Epidermal melanocyte (primary cell): Measurements from ENCODE around the gene RMP24.
"Not testable (repeated sequence)": the region's sequence is repeated elsewhere in the genome, so short reads cannot be mapped to it uniquely, and the experiment has no call there.

Experiments
- DNase-seq: peaks from one replicate; pipeline ENCODE4 v3.0.0; 2011; ENCODE audit warnings: low spot score; ENCODE audit not compliant: insufficient read length

Gene RMP24

DNA sequence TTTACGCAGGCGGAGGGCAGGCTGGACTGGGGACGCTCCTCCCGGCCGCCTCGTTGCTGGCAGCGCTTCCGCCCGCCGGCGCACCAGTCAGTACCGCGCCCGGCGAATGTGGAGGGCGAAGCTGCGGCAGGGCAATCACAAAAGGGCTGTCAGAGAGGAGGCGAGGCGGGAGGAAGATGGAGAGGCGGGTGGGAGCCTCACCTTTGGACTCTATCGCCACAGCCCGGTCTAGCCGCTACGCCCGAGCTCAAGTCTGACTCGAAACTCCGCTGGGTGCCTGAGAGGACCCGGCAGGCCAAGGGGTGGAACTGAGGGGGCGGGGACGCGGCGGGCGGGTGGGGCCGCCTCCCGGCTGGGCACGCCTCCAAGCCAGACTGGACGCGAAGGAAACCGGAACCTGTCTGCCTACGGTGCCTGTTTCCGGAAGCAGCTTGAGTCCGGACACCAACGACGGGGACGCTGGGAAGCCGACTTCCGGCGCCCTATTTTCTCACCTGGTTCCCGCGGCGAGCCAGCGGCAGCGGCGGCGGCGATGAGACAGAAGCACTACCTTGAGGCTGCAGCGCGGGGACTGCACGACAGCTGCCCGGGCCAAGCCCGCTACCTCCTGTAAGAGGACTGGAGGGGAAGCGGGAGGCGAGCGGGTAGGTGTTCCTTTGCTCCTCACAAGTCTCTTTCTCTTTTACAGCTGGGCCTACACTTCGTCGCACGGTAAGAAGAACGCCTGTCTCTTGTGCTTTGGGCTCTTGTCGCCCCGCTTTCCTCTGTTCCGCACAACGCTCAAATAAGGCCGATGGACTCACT lies at the start of gene RMP24:
TSS of gene RMP24 (plus strand) at position 483 of the 804 bp plus-strand sequence.
- DNase-seq = peak; percentile 85

DNA sequence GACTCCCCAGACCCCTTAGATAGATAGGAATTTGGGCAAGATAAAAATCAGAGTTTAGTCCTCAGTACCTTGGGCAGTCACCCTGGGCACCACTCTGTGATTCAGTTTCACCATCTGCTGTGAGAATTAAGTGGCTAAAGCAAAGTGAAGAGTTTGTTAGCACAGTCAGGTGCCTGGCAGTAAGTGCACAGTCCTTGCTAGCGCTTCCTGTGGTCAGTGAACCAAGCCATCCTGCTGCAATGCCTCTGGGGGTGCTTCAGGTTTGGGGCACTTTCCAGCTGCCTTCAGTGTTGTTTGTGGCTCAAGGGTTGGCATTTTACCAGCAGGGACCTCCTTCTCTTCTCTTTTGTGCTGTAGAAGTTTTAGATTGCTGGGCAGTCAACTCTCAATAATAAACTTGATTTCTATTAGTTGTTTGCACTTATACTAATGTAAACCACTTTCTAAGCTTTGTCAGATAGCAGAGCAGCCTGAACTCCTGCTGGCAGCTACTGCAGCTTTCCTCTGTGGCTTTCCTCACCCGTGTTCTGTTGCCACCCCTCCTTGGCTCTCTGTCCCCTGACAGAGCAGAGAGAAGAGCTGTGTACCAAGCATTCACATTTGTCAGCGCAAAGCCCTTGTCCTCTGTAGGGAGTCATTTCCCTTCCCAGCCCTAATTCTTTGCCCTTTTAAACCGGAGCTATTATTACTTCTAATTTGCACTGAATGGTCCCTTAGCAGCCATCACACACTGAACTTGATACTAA lies 48.4 kb upstream of the RMP24 start:
- no peak for DNase-seq

DNA sequence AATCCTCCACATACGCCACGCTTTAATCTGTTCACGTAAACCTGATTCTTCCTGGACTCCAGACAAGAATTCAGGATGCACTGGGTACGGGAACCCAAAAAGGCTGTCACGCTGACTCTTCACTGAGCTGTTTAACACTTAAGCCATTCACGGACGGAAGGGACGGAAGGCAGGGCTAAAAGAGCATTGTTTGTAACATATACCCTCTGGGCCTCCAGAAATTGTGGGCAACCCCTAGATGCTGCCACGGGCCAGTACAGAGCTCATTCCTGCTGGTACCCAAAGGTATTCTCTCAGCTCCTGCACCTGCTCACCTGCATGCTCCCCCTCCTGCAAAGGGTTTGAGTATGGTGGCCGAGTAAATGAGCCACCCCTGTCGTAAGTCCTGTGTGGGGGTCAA lies 45.6 kb upstream of the RMP24 start:
- no peak for DNase-seq

DNA sequence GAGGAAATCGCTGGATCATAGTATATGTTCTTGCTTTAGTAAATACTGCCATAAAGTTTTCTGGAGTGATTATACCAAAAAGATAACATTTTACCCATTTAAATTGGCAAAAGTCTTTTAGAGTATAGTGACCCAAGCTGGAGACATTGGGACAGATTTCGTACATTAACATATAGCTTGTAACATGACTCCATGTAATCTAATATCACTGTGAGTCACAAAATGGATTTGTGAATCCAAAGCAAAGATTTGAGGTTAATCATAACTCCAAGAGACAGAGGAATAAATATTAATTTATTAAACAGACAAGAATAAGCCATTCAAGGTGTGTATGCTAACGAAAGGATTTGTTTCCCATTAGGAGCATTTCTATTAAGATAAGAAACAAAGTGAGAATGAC lies 45.0 kb upstream of the RMP24 start:
- no peak for DNase-seq

DNA sequence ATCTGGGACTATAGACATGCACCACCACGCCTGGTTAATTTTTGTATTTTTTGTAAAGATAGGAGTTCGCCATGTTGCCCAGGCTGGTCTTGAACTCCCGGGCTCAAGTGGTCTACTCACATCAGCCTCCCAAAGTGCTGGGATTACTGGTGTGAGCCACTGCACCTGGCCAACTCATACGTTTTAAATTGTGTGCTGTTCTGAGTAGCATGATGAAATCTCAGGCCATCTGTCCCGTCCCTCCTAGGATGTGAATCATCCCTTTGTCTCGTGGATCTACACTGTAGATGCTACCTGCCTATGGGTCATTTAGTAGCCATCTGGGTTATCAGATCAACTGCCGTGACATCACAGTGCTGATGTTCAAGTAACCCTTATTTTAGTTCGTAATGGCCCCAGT lies 38.5 kb upstream of the RMP24 start:
- no peak for DNase-seq

DNA sequence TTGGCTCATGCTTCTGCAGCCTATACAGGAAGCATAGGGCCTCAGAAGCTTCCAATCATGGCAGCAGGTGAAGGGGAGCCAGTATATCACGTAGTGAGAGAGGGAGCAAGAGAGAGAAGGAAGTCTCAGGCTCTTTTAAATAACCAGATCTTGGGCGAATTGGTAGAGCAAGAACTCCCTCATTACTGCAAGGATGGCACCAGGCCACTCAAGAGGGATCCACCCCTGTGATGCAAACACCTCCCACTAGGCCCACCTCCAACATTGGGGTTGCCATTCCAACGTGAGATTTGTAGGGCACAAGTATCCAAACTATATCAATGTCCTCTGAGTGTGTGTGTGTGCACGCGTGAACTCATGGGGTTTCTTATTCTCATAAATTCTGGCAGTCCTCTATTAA lies 37.6 kb upstream of the RMP24 start:
- DNase-seq = no peak

DNA sequence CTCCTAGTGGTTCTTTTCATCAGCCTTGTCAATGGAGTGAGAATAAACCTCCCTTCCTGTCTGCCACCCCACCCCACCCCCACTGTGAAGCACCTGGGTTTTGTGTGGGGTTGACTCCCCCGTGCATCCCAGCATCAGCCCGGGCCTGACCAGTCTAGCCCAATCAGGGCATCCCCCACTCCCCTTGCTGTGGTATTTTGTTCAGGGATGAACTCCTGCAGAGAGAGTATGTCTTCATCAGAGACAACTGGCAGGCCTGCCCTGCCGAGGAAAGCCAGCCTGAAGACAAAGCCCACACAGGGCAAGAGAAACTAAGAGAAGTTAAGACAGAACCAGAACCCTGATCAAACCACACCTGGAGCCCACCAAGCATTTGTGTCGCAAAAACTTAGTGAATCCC lies 36.7 kb upstream of the RMP24 start:
- no peak for DNase-seq

DNA sequence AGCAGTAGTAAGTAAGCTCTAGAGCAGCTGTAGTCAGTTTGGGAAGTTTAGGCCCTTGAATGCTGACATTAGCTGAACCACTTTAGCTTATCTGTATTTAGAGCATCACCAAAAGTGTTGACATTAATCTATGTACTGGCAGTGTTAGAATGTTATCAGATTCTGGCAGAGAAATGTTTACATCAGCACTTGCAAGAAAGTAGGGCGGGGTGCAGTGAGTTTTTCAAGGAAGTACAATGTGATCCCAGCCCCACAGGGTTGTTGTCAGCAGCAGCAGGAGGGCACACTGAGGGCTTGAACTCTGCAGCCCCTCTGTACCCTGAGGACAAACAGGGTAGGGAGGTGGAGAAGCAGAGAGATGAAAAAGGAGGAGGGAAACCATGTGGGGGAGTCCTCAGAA lies 35.5 kb upstream of the RMP24 start:
- no peak for DNase-seq

DNA sequence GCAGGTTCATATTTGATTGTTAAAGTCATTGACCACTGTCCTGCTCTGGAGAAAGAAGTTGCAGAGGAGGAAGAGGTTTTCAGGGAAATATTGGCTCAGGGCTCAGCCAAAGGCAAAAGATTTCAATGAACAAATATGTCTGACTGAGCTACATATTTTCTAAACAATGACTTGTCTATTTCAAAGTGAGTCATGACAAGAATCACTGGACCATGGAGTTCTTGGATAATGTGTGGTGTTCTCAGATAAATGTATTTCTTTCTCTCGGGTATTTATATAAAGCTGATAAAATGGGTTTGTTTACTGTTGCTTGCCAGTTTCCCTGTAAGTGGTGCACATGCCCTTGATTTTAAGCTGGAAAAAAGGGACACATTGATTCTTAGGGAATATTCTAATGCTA lies 34.3 kb upstream of the RMP24 start:
- DNase-seq = peak; percentile 45

DNA sequence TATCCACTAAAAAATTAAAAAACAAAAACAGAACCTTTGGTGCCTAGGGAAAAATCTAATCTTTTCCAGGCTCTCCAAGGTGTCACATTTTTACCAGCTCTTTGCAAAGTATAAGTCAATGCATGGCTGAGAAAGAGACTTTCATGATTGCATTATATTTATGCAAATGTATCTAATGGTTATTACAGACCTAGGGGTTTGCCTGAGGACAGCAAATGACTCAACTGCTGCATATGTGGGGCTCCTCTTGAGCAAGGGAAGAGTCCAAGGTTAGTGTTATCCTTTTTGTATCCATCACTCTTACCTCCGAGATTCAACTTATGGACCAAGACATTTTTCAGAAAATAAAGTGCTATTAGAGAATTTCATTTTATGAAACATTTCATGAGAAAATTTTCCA lies 33.9 kb upstream of the RMP24 start:
- no peak for DNase-seq

DNA sequence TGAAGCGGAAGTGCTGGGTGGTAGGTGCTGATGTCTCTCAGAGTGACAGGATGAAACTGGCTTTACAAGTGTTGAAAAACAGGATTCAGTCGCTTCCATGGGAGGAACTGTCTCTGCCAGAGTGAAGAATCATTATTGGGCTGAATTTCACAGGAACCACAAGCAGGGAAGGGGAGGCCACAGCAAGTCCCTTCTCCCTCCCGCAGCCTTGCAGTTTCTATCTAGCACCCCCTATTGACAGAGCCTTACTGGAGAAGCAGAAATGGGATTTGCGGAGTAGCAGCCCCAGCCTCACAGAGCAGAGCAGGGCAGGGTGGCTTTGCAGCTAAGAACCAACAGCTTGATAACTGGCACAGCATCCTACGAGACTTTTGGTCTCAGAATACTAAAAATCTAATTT lies 33.3 kb upstream of the RMP24 start:
- DNase-seq = no peak

DNA sequence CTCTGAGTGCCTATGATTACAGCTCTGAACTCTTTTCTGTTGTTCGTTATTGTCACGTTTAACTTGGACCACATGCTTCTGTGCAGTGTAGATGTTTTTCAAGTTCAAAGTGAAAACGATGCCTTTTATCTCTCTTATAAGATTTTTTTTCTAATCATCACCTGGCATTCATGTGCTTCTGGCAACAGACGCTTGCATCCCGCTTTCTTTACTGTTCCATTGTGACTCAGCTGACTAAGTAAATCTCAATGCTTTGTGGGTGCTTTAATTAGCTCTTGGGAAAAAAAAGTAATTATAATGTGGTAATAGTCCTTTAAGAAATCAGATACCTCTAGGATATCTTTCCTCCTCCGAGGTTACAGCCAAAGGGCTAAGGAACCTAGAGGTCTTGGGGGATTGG lies 31.2 kb upstream of the RMP24 start:
- no peak for DNase-seq

DNA sequence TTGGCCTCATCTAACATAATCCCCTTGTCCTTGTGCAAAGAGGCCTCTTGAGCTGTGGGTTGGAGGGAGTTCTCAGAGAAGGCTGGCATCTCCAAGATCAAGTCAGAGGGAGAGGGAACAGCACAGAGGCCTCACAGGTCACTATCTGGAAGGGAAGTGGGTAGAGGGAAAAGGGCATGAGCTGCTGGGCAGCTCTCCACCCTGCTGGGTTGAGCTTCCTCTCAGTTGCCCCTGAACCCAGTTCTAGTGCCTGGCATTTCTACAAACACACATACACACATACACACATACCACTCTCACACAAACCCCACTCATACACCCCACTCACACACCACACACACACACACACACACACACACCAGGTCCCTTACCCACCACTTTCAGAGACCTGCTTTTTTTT lies 30.3 kb upstream of the RMP24 start:
- no peak for DNase-seq

DNA sequence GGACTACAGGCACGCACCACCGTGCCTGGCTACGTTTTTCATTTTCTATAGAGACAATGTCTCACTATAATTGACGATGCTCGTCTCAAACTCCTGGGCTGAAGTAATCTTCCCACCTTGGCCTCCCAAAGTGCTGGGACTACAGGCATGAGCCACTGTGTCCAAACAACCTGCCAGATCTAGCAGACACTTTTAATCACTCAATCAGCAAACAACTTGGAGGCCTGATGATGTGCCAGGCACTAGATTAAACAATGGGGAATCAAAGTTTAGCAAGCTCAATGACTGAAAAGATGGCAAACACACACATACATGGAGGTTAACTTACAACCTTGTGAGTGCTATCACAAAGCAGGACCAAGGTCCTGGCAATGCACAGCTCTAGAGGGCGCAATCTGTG lies 29.8 kb upstream of the RMP24 start:
- DNase-seq = no peak

DNA sequence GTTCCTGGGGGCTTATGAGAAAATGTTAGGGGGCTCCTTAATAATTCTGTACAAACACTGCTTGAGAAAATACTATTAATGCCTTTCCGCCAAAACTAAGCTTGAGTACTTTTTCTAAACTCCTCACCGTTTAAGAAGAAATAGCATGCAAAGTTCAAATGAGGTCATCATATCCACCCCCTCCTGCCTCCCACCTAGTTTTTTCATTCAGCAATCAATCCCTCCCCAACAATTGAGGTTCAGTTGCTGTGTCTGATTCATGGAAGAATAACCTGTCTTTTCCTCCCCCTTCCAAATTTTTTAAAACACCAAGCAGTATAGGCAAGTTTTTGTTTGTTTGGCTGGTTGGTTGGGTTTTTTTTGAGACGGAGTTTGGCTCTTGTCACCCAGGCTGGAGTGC lies 24.4 kb upstream of the RMP24 start:
- DNase-seq = no peak

DNA sequence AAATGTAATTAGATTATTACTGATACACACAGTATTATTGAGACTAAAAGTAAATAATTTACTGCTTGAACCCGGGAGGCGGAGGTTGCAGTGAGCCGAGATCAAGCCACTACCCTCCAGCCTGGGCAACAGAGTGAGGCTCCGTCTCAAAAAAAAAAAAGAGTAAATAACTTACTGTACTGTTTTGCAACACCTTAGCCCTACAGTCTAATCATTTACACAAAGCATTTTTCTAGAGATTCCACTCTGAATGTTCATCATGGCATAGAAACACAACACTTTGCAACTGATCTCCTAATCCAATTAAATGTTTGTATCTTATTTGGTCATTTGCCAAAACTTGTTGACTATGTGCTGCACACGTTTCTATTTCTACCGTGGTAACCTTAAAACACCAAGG lies 23.4 kb upstream of the RMP24 start:
- no peak for DNase-seq

DNA sequence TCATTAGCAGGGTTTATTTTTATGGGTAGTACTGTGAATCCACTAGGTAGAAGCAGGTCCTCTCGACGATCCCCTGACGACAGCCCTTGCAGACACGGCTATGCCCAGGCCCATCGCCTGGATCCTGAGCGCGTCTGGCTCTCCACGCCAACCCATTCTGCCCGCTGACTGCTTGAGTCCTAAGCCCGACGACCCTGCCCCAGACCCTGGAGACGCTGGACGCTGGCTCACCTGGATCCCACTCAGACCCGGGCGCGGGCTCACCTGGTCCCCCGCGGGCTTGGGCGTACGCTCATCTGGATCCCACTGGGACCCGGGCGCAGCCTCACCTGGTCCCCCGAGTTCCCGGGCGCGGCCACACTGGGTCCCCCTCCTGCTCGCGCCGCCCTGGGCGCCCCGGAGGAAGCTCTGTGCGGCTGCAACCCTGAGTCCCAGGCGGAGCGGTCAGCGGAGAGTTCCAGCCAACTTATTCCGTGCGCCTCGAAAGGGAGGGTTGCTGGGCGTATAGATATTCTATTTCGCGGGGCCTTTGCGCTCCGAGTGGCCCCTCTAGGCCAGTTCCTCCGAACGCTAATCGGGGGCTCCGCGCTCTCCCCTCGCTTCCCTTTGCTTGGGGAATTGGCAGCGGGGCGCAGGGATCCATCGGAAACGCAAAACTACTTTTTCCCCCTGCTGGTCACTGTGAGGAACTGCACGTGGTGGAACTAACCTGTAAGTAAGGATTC lies 22.4 kb upstream of the RMP24 start:
- DNase-seq = no peak

DNA sequence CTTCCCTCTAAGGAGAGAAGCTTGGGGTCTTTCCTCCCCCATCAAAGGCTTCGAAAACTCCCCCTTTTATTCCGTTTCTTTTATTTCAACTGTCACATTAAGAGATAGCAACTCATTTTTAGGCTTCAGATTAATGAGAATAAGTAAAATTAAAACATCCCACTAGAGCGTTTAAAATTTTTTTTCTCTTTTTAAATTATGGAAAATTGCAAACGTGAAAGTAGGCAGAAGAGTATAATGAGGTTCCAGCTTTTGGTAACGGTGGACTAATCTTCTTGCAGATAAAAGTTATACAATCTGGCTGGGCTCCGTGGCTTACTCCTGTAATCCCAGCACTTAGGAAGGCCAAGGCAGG lies 21.9 kb upstream of the RMP24 start:
- no peak for DNase-seq

DNA sequence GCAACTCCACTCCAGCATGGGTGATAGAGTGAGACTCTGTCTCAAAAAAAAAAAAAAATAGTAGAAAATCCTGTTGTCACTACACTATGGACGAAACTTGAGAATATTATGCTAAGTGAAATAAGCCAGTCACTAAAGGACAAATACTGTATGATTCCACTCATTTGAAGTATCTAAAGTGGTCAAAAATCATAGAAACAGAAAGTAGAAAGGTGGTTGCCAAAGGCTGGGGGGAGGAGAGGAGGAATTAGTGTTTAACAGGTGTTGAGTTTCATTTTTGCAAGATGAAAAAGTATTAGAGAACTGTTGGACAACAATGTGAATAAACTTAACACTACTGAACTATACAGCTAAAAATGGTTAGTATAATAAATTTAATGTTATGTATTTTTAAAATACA lies 18.8 kb upstream of the RMP24 start:
- DNase-seq = no peak

DNA sequence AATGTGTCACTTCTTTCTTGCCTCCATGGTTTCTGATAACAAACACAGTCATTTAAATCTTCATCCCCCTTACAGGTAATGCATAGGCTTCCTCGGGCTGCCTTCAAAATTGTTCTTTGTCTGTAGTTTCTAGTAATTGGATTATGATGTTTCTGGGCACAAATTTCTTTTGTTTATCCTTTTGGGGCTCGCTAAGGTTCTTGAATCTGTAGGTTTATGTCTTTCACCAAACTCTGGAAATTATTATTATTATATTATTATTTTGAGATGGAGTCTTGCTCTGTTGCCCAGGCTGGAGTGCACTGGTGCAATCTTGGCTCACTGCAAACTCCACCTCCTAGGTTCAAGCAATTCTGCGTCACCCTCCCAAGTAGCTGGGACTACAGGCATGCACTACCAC lies 16.3 kb upstream of the RMP24 start:
- DNase-seq = no peak

DNA sequence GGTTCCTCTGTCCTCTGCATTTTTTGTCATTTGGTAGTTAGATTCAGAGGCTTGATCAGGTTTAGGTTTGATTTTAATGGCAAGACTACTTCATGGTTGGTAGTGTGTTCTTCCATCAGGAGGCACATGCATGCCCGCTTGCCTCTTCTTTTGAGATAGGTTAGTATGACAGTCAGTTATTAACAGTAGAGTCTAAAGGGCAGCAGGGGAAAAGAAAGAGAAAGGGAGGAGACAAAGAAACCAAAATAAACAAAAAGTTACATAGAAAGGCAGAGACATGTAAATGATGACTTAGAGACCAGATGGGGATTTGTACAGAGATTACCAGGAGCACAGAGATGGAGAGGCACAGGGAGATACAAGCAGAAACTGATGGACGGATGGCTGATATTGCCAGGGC lies 10.2 kb upstream of the RMP24 start:
- DNase-seq = no peak

DNA sequence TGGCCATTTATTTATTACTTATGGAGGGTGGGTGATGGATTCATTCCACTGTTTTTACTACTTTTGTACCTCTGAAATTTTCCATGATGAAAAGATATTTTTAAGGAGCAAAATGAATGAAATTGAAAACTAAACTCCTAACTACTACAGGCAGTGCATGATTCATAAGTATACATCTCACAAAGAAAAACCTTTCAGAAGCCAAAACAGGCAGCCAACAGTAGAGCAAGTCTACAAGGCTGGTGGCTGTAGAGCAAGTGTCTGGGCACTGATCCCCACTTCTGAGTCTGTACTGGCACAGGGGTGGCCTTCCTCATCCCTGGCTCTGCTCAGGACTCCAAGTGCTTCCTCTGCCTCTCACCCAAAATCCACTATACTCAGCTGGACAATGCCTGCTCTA lies 8.2 kb upstream of the RMP24 start:
- no peak for DNase-seq

DNA sequence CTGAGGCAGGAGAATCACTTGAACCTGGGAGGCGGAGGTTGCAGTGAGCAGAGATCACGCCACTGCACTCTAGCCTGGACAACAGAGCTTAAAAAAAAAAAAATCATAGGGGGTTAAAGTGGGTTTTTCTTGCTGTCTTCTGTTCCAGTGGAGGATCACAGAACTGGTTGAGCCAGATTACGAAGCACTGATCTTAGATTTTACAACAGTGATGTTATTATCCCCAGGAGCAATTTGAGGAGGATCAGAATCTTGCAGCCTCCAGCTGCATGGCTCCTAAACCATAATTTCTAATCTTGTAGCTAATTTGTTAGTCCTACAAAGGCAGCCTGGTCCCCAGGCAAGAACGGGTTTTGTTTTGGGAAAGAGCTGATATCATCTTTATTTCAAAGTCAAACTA lies 4.6 kb upstream of the RMP24 start:
- not testable (repeated sequence) for DNase-seq
